MCF 10A (cell line): ENCODE measurements around the gene KCNMB3. TPM values are rescaled to one million over a fixed set of nuclear protein-coding genes. Genes with fewer than 3 reads are reported as not detected.
A peak's percentile ranks its signal among the peaks of the same experiment; 100 is the strongest.
"Not testable (repeated sequence)": the region's sequence is repeated elsewhere in the genome, so short reads cannot be mapped to it uniquely, and the experiment has no call there.

Source experiments
- BruUV-seq: library from RNA; stranded (reverse); fragments of 400-500 nt; replicated peaks from 2 replicates; lab custom pipeline; 2021; lab: Mats Ljungman, UMichigan
- CTCF ChIA-PET: fragments of 300-600 bp; sonication (Branson Sonifier 250); formaldehyde crosslinking; extraction: SDS; loops from one replicate; lab custom pipeline; 2021; ENCODE audit warnings: antibody characterized with exemption, inconsistent platforms; lab: Yijun Ruan, JAX
- POLR2A ChIA-PET: fragments of 300-600, 350-650 bp; sonication (Branson Sonifier 250); formaldehyde crosslinking; extraction: SDS; loops from one replicate; lab custom pipeline; 2020; ENCODE audit warnings: antibody characterized with exemption, inconsistent platforms; lab: Yijun Ruan, JAX
- DNase-seq: peaks from one replicate; pipeline ENCODE4 v3.0.0-alpha.2; 2018; ENCODE audit not compliant: unreplicated experiment
- H3K27ac Mint-ChIP-seq: one replicate; pipeline ENCODE4 v1.8.0; 2022; ENCODE audit warnings: mild to moderate bottlenecking, low read depth, mixed read lengths; ENCODE audit not compliant: unreplicated experiment
- H3K27me3 Mint-ChIP-seq: one replicate; pipeline ENCODE4 v1.8.0; 2022; ENCODE audit warnings: mixed read lengths; ENCODE audit not compliant: insufficient read depth, unreplicated experiment
- H3K36me3 Mint-ChIP-seq: one replicate; pipeline ENCODE4 v1.8.0; 2022; ENCODE audit warnings: mild to moderate bottlenecking, moderate library complexity, mixed read lengths; ENCODE audit not compliant: insufficient read depth, unreplicated experiment
- H3K4me1 Mint-ChIP-seq: one replicate; pipeline ENCODE4 v1.8.0; 2022; ENCODE audit warnings: mixed read lengths; ENCODE audit not compliant: insufficient read depth, unreplicated experiment
- H3K4me3 Mint-ChIP-seq: one replicate; pipeline ENCODE4 v1.8.0; 2022; ENCODE audit warnings: mild to moderate bottlenecking, moderate library complexity, mixed read lengths; ENCODE audit not compliant: unreplicated experiment
- H3K9me3 Mint-ChIP-seq: one replicate; pipeline ENCODE4 v1.8.0; 2022; ENCODE audit warnings: mixed read lengths; ENCODE audit not compliant: unreplicated experiment
- CTCF ChIP-seq: fragments of 200-600 bp; IDR thresholded peaks from one replicate; pipeline ENCODE4 v1.8.0; 2022; ENCODE audit warnings: antibody characterized with exemption, mild to moderate bottlenecking; ENCODE audit not compliant: unreplicated experiment
- intact Hi-C: fragments of 100-400 bp; cut with micrococcal nuclease; formaldehyde crosslinking; loops from 2 replicates; pipeline ENCODE4 v1.14.1; 2022
- total RNA-seq: library from RNA; stranded (reverse); gene quantifications from 2 replicates; pipeline ENCODE4 v1.2.3, GENCODE V29; 2022

The KCNMB3 gene
- total RNA-seq, 1 experiment from 2014 or later: 0.28 TPM

GRCh38 chr3:179227349-179227748 lies 23.6 kb downstream of the KCNMB3 start:
- TF ChIP-seq CTCF: no peak
- ChIA-PET POLR2A (interaction anchor here (1.1 kb wide), 1 partner anchor 78 kb away, joined by 3 read pairs; no protein-coding TSS in a partner anchor), CTCF (no interaction called here)
- Mint-ChIP-seq H3K27me3 (no peaks in the 10 kb centered on the region), H3K4me3 (no peak overlapping the region), H3K9me3 (no peaks in the 10 kb centered on the region), H3K27ac (no peak overlapping the region), H3K36me3 (peaks cover 55% of the 10 kb centered on the region), H3K4me1 (peaks cover 12% of the 10 kb centered on the region)
- BruUV-seq: no TSS peak
- DNase-seq: peak; percentile 34
- intact Hi-C loops: no loop called here

GRCh38 chr3:179224584-179224983 lies 26.3 kb downstream of the KCNMB3 start:
- Mint-ChIP-seq H3K36me3 (peaks cover 51% of the 10 kb centered on the region), H3K4me3 (no peak overlapping the region), H3K9me3 (no peaks in the 10 kb centered on the region), H3K27ac (no peak overlapping the region), H3K27me3 (no peaks in the 10 kb centered on the region), H3K4me1 (peaks cover 12% of the 10 kb centered on the region)
- ChIA-PET CTCF (interaction anchor here (1.0 to 1.5 kb wide), 2 partner anchors 18 to 78 kb away, joined by 3 read pairs; no protein-coding TSS in a partner anchor), POLR2A (interaction anchor here (1.0 kb wide), 1 partner anchor 11 kb away, joined by 3 read pairs; no protein-coding TSS in a partner anchor)
- intact Hi-C loops: no loop called here
- no peak for TF ChIP-seq CTCF
- no peak for DNase-seq
- BruUV-seq: no TSS peak

GRCh38 chr3:179223548-179223947 lies 27.4 kb downstream of the KCNMB3 start:
- CTCF ChIA-PET: no interaction called here
- POLR2A ChIA-PET: no interaction called here
- TF ChIP-seq CTCF: no peak
- no peaks in the 10 kb centered on the region for H3K27me3 Mint-ChIP-seq
- H3K27ac Mint-ChIP-seq: no peak overlapping the region
- no peaks in the 10 kb centered on the region for H3K9me3 Mint-ChIP-seq
- DNase-seq: no peak
- BruUV-seq: no TSS peak
- intact Hi-C loops: no loop called here
- H3K4me3 Mint-ChIP-seq: no peak overlapping the region
- peaks cover 12% of the 10 kb centered on the region for H3K4me1 Mint-ChIP-seq
- peaks cover 51% of the 10 kb centered on the region for H3K36me3 Mint-ChIP-seq

- H3K27me3 Mint-ChIP-seq, H3K4me3 Mint-ChIP-seq, H3K27ac Mint-ChIP-seq, POLR2A ChIA-PET, DNase-seq, H3K4me1 Mint-ChIP-seq, BruUV-seq, CTCF ChIA-PET, intact Hi-C loops, H3K9me3 Mint-ChIP-seq: not testable (repeated sequence)
- H3K36me3 Mint-ChIP-seq: peaks cover 14% of the 10 kb centered on the region
Observed at GRCh38 chr3:179218213-179218612, 32.7 kb downstream of the KCNMB3 start.

GRCh38 chr3:179215550-179215949 lies 35.4 kb downstream of the KCNMB3 start:
- peak; percentile 17 for DNase-seq
- H3K4me3 Mint-ChIP-seq, intact Hi-C loops, CTCF ChIA-PET, BruUV-seq, H3K9me3 Mint-ChIP-seq, H3K4me1 Mint-ChIP-seq, H3K27me3 Mint-ChIP-seq, H3K27ac Mint-ChIP-seq: not testable (repeated sequence)
- H3K36me3 Mint-ChIP-seq: peaks cover 11% of the 10 kb centered on the region
- POLR2A ChIA-PET: interaction anchor here (1.6 kb wide), 1 partner anchor 68 kb away, joined by 7 read pairs; the partner anchor contains the start of gene PIK3CA
